HG02885 (cell line): Measurements from ENCODE around the gene AJAP1.

Source experiments
- ATAC-seq: cut with Tn5 transposase; IDR thresholded peaks from one replicate; pipeline ENCODE4 v1.9.1; 2021; ENCODE audit warnings: mild to moderate bottlenecking; ENCODE audit not compliant: unreplicated experiment, poor library complexity

AJAP1 gene

DNA sequence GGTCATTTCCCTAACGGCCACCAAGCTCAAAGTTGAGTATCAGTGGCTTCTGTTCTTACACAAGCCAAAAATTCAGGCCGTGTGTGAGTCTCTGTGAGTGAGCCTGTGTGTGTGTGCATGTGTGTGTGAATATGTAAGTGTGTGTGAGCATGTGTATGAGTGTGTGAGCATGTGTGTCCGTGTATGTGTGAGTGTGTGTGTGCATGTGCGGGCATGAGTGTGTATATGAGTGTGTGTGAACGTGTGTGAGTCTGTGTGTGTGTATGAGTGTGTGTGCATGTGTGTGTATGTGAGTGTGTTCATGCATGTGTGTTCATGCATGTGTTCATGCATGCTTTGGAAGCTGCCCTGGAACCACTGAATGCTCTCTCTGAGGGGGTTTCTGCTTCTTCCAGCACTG lies 105.7 kb downstream of the AJAP1 start:
- ATAC-seq = no peak

DNA sequence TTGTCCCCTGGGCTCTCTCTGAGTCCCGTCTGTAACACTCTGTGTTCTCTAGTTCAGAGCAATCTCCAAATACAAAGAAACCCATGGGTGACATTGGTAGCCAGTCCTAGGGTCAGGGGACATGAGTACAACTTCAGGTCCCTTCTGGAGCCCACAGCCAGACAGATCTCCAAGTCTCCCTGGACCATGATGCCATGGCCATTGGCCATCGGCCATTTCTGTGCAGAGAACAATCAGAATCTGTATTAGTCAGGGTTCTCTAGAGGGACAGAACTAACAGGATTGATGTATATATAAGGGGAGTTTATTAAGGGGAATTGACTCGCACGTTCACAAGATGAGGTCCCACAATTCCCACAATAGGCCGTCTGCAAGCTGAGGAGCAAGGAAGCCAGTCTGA lies 106.9 kb downstream of the AJAP1 start:
- ATAC-seq = no peak

DNA sequence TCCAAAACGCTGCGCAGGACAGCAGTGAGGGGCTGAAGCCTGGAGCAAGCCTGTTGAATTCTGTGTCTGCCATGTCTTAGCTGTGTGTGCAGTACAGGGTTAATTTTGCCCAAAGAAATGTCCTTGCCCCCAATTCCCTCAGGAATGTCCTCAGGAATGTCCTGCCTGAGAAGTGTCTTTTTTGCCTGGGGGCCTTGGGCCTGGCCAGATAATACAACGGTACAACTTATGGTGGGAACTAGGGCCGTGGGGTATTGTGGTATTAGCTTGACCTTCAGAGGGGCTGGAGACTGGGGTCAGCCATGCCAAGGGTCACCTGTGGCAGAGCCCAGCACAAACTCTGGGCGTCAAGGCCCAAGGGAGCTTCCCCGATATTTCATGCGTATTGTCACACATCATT lies 107.7 kb downstream of the AJAP1 start:
- ATAC-seq = no peak

DNA sequence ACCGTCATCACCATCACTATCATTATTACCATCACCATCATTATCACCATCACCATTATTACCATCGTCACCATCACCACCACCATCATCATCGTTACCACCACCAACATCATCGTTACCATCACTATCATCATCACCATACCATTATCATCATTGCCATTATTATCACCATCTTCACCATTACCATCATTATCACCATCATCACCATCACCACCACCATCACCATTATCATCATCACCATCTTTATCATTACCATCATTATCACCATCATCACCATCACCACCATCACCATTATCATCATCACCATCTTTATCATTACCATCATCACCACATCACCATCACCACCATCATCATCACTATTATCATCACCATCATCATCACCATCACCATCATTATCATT lies 112.9 kb downstream of the AJAP1 start:
- no peak for ATAC-seq

DNA sequence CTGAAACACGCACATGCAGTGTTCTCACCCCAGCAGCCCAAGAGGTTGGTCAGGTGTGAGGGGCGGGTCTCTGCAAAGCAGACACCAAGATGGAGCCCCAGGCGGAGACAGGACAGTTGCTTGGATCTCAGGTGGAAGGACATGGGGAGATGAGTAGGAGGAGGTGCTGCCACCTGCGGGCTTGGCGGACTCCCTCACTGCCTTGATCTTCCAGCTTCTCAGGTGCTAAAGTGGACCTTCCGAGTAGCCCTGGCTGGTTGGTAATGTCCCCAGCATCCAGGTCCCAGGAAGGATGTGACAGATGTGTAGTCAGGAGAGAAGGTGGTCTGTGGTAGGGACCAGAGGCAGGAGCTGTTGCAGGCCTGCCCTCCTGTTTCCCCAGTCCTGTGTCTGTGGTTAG lies 114.1 kb downstream of the AJAP1 start:
- no peak for ATAC-seq

DNA sequence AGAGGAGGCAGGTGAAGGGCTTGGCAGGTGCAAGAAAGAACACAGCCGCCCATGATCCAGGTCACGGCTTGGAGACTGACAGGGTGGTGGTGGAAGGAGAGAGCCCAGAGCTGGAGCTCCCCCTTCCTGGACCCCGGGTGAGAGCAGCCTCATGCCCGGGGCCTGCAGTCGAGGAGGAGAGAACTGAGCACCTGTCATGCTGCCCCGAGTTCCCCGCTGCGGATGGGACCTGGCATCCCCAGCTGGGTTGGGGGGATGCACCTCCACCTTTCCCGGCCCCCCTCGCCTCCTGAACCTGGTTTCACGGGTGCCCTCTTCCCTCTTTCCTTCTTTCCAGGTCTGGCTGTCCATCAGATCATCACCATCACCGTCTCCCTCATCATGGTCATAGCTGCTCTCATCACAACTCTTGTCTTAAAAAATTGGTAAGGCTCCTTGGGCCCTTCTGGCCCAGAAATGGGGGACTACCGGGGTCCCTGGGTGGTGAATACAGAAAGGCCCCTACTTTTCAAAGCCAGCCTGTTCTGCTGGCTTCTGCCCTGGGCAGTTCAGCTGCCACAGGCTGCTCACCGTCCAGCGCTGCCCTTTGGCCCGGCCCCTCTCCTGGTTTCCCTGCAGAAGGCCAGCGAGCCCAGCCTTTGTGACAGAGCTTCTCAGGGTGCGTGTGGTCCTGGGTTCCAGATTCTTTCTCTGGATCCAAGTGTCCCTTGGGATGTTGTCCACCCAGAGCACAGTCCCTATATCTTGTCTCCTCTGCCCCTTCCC lies 115.3 kb downstream of the AJAP1 start:
- no peak for ATAC-seq

DNA sequence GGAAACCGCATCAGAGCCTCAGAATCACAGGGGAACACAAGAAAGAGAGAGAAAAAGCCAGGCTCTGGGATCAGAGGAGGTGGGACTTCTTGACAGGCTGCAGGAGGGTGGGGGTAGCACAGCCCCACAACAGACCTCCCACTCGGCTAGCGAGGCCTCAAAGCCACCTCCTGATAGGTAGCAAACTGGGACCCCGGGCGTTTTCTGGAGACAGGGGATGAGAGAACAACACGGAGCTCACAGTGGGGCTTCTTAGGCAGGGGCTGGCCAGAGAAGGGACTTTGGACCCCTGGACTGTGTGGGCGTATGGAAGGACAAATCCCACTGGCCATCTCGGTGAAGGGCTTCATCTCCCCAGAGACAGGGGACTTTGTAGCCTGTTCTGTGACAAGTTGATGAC lies 116.3 kb downstream of the AJAP1 start:
- no peak for ATAC-seq

DNA sequence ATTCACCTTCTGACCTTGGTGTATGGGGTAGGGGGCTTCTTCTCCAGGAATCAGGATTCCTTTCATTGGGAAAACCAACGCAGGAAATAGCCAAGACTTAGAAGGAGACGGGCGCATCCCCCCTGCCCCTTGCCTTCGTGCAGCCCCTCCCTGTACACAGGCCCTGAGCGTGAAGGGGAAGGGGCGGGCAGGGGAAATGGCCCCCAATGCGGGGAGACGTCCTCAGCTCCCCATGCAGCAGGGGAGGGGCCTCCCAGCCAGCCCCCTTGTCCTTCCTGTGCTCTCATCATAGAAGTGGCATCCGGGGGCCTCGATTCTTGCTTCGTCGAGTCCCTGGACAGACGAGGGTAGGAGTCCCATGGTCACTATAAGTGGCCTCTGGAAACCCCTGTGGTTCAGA lies 116.9 kb downstream of the AJAP1 start:
- no peak for ATAC-seq

DNA sequence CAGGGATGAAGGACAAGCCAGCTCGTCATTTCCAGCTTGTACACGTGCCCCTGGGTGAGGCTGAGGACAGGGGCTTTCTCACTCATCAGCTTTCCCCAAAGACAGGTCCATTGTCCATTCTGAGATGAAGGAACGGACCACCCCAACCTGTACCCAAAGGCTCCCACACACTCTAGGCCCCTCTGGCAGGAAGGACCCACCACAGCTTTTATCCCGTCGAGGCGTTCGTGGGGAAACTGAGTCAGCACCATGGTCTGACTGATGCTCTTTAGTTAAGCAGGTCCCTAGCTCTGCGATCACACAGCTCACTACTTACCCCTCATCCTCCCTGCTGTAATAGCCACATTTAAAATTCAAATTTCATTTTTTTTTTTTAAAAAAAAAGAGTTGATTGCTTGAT lies 117.3 kb downstream of the AJAP1 start:
- no peak for ATAC-seq

DNA sequence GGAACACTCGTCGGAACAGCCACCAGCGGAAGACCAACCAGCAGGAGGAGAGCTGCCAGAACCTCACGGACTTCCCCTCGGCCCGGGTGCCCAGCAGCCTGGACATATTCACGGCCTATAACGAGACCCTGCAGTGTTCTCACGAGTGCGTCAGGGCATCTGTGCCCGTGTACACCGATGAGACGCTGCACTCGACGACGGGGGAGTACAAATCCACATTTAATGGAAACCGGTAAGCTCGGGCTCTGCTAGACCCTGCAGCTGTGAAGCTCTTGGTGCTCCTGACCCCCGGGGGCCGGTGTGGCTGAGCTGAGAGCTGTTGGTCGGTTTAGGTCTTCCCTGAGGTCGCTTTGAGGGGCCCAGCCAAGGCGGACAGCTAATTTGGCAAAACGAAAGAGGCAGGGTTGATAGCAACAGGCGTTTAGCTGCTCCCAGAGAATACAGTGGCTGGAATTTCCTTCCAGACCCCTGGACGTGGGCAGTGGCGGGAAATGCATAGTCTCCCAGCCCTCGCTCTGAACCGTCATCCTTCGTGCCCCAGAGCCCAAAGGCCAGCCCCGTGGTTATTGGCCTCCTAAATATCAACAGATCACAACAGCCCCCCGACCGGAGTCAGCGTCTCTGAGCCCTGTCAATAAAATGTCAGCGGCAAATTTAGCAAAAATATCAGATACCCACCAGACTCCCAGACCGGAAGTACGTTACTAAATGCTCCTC lies 118.0 kb downstream of the AJAP1 start:
- ATAC-seq = no peak

DNA sequence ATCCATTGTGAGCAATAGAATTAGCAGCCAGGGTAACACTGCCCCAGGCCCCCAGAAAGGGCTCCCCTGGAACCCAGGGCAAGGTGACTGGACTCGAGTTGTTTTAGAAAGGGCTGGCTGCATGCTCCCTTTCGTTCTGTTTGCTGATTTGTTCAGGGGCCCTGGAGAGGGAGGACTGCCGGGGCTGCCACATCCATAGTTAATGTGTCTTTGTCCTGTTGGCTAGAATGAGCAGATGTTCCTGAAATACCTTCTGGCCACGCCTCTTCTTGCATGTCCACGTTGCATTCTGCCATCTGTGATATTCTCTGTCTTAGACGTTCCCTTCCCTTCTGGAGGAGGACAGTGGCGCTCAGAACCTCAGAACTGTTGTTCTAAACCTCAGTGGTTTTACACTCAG lies 118.8 kb downstream of the AJAP1 start:
- no peak for ATAC-seq

DNA sequence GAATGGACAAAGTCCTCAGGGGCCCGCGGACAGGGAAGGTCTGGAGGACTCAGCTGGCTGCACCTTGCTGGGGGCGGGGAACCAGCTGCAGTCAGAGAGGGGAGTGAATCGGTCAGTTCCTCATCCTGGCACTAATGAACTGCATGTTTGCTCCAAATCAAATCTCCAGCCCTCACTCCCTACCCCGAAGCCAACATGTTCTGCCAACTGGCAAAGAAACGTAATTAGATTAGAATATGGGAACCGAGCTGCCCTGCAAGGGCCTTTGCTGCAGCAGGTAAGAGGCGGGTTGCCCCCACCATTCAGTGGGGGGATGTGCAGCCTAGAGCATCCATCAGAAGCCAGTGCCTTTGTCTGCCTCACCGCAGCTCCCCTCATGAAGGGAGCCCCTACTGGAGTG lies 121.1 kb downstream of the AJAP1 start:
- ATAC-seq = no peak

DNA sequence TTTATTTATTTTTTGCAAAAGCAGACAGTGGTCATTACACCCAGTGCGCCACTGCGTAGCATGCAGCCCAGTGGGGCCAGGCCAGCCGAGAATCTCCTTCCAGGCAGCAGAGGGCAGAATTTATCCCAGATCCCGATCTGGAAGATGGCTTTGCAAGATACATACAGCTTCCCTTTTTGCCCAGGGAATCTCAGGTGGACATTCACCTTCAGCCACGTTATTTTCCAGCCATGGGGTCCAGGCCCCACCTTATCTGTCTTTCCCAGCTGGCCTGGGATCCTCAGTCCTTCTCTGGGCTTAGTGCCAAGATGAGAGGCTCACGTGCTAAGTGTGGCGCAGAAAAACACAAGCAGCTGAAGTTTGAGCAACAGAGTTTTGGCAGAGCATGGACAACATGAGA lies 123.6 kb downstream of the AJAP1 start:
- no peak for ATAC-seq

DNA sequence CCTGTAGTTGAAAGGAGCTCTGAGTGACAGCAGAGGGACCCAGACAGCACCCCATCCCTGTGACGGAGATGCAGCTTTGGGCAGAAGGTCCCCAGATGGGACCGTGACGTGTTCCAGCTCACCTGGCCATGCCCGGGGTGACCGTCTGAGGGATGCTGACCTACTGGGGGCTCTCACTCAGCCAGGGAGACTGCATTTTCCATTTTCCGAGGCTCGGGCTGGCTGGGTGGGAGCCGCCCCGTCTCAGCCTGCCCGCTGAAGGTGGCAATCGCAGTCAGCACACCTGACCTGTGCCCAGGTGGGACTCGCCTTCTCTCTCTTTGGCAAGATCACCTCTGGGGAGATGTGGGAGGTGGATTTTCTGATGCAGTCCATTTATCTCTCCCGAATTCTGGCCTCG lies 127.2 kb downstream of the AJAP1 start:
- no peak for ATAC-seq

DNA sequence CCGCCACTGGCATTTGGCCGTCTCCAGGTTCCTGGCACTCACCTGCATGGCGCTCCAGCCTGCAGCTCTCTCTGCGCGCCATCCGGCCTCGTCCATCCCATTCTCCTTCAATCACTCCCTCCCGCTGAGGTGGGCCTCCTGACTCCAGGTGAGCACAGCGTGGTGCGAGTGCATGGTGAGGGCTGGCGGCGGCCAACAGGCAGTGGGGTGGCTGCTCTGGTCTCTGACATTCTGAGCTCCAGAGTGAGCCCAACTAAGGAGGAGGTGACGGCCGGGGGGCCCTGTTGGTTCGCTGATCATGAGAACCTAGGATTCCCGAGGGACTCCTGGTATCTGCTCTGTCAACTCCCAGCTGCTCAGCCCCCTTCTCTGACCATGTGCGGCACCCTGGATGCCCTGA lies 130.4 kb downstream of the AJAP1 start:
- ATAC-seq = no peak

DNA sequence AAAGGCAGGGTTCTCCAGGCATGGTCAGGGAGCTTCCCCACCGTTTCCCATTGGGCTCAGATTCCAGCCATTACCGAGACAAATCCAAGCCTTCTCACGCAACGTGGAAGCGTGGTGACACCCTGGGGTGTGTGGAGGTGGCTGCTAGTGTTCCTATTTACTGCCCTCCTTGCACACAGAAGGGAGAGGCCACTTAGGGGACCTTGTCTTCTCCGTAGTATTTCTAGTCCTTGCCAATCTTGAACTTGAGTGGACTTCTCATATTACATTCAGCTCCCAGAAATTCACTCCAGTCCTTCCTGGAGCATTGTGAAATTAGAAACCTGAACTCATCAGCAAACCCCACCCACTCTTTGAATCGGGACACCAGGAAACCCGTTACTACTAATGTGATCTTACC lies 131.6 kb downstream of the AJAP1 start:
- no peak for ATAC-seq

DNA sequence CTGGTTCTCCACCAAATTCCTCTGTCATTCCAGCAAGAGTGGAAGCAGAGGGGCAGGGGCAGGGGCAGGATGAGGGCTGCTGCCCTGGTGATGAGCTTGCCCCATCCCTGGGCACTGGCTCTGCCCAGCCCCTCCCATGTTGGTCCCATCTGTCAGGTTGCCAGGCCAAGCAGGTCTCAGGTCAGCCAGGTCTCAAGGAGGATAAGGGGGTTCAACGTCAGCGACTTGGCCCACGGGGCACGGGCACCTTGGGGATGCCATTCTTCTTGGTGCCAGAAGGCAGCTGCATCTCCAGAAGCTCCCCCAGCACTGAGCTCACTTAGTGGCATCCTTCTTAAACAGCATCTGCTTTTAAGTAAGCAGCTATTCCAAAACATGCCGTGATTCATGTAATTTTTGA lies 133.1 kb downstream of the AJAP1 start:
- ATAC-seq = no peak

DNA sequence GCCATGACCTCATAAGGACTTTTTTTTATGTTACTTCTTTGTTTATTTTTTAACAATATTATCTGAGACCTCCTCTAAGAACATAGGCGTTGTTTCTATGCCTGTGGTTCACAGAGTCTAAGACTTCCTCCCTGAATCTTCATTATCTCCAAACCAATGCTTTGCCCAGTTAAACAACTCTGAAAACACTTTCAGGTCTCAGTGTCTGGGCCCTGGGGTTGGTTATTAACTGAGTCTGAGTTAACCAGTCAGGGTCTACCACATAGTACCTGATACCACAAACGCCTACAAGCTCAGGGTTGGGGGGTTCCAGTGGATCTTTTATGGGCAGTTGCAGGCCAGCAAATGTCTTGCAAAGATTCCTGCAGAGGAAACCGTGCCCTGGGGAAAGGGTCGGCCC lies 138.2 kb downstream of the AJAP1 start:
- no peak for ATAC-seq

DNA sequence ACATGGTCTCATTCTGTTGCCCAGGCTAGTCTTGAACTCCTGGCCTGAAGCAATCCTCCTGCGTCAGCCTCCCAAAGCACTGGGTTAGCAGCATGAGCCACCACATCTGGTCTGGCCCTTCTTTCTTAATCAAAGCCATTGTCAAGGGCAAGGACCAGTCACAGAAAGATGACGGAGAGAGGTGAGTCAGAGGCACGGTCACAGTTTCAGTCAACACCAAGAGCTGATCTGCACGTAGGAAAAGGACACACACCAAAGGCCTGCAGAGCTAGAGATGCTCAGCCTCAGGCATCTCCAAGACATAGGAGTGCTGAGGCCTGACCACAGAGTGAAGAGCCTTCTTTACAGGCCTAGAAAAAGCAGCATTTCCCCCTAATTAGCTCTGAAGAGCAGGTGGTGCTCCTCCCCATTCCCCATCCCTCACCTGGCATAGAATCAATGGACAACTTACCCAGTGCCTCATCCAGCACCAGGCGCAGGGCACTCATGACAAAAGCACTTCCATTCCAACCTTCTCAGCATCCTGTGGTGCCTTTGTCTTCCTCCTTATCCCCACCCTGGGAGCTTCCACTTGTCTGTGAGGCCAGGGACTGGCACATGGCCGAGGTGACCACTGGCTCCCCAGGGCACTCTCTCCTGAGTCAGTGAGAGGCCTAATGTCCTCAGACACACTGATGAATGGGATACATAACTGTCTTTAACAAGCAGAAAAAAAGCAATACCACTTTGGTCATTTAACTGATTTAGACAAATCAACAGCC lies 139.8 kb downstream of the AJAP1 start:
- ATAC-seq = no peak

DNA sequence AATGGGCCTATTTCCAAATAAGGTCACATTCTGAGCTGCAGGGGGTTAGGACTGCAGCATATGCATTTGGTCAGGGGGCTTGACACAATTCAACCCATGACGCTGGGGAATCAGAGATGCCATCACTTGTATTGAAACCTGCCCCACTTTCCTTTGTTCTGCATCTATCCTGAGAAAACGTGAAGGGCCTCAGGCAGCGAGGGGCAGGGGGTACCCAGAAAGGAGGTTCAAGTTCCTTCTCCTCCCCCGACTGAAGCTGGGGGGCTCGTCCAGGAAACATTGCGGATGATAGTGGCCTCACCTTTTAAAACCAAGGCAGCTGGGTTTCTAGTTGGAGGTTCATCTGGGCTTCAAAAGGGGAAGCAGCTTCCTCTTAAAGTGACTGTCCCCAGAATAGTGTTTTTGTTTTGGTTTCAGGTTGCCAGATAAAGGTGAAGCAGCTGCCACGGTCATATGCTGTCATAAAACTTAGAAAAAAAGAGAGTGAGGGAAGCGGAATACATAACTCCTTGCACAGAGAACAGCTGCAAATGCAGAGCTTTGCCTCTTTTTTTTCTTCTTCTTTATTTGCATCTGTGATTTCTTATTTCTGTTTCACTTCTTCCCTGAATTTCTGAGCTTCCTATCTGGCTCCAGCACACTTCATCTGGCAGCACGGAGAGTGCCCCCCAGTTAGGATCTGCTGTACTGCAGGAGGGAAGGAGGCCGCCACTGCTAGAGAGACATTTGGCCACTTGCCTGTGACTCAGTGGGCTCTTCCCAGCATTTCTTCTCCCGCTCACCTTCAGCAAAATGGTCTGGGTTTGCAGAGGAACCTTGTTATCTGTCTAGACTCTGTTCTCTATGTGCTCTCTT lies 142.0 kb downstream of the AJAP1 start:
- ATAC-seq = peak; percentile 87

DNA sequence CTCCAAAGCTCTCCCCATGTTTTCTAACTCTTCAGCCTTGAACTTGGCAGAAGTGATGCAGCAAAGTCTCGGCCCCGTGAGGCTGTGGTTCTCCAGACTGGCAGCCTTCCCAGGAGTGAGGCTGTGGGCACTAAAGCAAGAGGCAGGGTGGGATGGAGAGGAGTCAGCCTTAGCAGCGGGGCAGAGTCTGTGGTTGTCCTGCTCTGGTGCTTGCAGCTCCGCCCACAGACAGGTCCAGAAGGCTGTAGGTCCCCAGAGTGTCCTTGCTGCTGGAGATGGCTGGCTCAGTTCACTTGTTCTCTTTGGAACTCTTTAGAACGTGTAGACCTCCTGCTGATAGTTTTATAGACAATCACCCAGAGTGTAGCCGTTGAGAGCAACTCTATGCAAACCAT lies 142.6 kb downstream of the AJAP1 start:
- ATAC-seq = no peak
